HL-60 (cell line): ENCODE measurements around the gene RNLS.
A peak's percentile ranks its signal among the peaks of the same experiment; 100 is the strongest.

Experiments used
- DNase-seq, 2 experiments: peaks; one replicate each; pipeline ENCODE4 v3.0.0-alpha.2; 2010 to 2020; ENCODE audit warnings: low read depth in 1 of 2, low spot score in 1 of 2
- H3K27ac ChIP-seq: fragments of 250-450 bp; sonication (Bioruptor Pico); replicated peaks from 2 replicates; pipeline ENCODE4 v1.5.1; 2020; ENCODE audit warnings: mild to moderate bottlenecking, moderate library complexity
- H3K27me3 ChIP-seq: fragments of 250-450 bp; sonication (Bioruptor Pico); 2 replicates; pipeline ENCODE4 v1.5.1; 2021; ENCODE audit warnings: mild to moderate bottlenecking, moderate library complexity; ENCODE audit not compliant: insufficient read depth, poor library complexity, severe bottlenecking
- H3K4me3 ChIP-seq: replicated peaks from 2 replicates; pipeline ENCODE4 v1.5.1; 2011; ENCODE audit warnings: mild to moderate bottlenecking, control low read depth, low read length; ENCODE audit not compliant: insufficient read depth
- CTCF ChIP-seq: IDR thresholded peaks from one replicate; pipeline ENCODE4 v1.5.1; 2011; ENCODE audit warnings: low read length, control low read depth, inconsistent platforms; ENCODE audit not compliant: insufficient read depth
- GABPA ChIP-seq: IDR thresholded peaks from 2 replicates; pipeline ENCODE4 v1.6.1; 2012; ENCODE audit warnings: low read depth
- POLR2AphosphoS5 ChIP-seq: IDR thresholded peaks from 2 replicates; pipeline ENCODE4 v1.6.1; 2012; ENCODE audit warnings: low read depth
- SPI1 ChIP-seq: IDR thresholded peaks from 2 replicates; pipeline ENCODE4 v1.6.1; 2012; ENCODE audit warnings: low read depth, mild to moderate bottlenecking, borderline replicate concordance
- TF ChIP-seq, protein P1 (sequence below): IDR thresholded peaks from 2 replicates; pipeline ENCODE4 v1.6.1; 2012; ENCODE audit warnings: low read depth; ENCODE audit not compliant: insufficient replicate concordance

Gene RNLS

GRCh38 chr10:88390041-88390440 lies 193.1 kb downstream of the RNLS start:
- Histone ChIP-seq H3K27me3 (no peaks in the 10 kb centered on the region), H3K27ac (peak overlapping the region; percentile 99), H3K4me3 (no peak overlapping the region)
- TF ChIP-seq, protein P1, sequence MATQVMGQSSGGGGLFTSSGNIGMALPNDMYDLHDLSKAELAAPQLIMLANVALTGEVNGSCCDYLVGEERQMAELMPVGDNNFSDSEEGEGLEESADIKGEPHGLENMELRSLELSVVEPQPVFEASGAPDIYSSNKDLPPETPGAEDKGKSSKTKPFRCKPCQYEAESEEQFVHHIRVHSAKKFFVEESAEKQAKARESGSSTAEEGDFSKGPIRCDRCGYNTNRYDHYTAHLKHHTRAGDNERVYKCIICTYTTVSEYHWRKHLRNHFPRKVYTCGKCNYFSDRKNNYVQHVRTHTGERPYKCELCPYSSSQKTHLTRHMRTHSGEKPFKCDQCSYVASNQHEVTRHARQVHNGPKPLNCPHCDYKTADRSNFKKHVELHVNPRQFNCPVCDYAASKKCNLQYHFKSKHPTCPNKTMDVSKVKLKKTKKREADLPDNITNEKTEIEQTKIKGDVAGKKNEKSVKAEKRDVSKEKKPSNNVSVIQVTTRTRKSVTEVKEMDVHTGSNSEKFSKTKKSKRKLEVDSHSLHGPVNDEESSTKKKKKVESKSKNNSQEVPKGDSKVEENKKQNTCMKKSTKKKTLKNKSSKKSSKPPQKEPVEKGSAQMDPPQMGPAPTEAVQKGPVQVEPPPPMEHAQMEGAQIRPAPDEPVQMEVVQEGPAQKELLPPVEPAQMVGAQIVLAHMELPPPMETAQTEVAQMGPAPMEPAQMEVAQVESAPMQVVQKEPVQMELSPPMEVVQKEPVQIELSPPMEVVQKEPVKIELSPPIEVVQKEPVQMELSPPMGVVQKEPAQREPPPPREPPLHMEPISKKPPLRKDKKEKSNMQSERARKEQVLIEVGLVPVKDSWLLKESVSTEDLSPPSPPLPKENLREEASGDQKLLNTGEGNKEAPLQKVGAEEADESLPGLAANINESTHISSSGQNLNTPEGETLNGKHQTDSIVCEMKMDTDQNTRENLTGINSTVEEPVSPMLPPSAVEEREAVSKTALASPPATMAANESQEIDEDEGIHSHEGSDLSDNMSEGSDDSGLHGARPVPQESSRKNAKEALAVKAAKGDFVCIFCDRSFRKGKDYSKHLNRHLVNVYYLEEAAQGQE = no peak
- TF ChIP-seq SPI1 = no peak
- TF ChIP-seq GABPA = no peak
- no peak for TF ChIP-seq CTCF
- TF ChIP-seq POLR2AphosphoS5 = no peak
- no peak for DNase-seq

GRCh38 chr10:88389456-88389855 lies 193.7 kb downstream of the RNLS start:
- Histone ChIP-seq H3K27me3 (no peaks in the 10 kb centered on the region), H3K27ac (peak overlapping the region; percentile 99), H3K4me3 (no peak overlapping the region)
- no peak for TF ChIP-seq GABPA
- TF ChIP-seq SPI1 = no peak
- TF ChIP-seq CTCF = no peak
- TF ChIP-seq, protein P1 = no peak
- no peak for TF ChIP-seq POLR2AphosphoS5
- DNase-seq = peak in 1 of 2 experiments; percentile 59

DNA sequence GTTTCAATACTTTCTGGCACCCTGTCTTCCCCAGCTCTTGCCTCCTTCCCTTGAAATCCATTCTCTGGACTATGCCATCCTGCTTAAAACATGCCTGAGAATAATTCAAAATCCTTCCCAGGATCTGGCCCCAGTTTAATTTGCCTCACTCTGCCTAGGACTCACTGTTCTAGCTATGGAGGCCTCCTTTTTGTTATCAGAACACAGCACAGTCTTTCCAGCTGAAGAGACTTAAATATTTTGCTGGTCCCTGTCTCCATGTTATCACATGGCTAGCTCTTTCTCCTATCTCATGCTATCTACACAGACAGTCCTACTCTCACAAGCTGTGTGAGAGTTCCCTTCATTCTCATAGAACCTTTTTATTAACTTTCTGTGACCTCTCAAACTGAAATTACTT lies 194.8 kb downstream of the RNLS start:
- H3K27me3 ChIP-seq = no peaks in the 10 kb centered on the region
- peak overlapping the region; percentile 99 for H3K27ac ChIP-seq
- no peak for DNase-seq

DNA sequence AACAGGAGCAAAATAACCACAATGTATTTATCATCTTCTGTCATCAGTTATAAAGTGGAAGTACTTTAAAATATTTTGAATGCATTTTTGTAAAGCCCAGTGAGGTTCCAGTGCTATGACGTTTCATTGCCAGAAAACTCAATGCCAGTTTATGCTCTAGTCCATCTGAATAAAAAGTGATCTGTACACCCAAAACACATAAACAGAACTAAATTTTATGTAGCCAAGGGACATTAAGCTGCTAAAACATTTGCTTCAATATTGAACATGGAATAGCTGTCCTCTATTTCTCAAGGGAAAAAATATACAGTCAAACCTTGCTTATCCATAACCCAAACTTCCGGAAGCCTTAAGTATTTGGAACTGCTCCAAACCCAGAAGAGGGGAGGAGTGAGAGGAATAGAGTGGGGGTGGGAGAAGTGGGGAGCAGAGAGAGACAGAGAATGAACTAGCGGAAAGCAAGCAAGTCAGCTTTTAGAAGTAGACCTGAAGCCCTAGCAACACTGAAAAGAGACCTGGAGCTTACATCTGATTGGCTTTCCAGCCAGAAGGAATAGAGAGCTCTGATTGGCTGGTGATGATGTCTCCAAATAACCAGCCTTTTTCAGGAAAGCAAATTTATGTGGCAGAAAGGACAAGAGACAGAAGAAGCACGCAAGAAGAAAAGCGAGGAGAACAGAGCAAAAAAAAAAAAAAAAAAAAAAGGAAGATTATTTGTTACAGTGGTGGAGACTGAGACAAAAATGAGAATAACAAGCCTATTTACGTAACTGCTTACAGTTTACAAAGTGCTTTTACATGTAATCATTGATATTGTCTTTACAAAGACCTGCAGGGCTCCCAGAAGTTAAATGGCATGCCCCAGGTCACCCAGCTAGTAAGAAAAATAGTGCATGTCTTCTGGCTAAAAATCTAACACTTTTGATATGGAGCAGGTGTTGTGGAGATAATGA lies 196.0 kb downstream of the RNLS start:
- H3K4me3 ChIP-seq = no peak overlapping the region
- peak; percentile 80 to 88 for DNase-seq
- H3K27ac ChIP-seq = peak overlapping the region; percentile 99
- TF ChIP-seq, protein P1 = no peak
- TF ChIP-seq CTCF (no peak), POLR2AphosphoS5 (peak; percentile 45; the same call in 1 of the 2 replicates), SPI1 (0 out of 2 replicates have a peak, but pooled peaks have one; percentile 19), GABPA (no peak)
- no peaks in the 10 kb centered on the region for H3K27me3 ChIP-seq

More for the DNA sequence above, 194.8 kb downstream of the RNLS start:
- TF ChIP-seq POLR2AphosphoS5 = no peak
- H3K4me3 ChIP-seq = no peak overlapping the region
